ENCODE measurements around the gene ACAA1. TPM values are rescaled to one million over a fixed set of nuclear protein-coding genes. Genes with fewer than 3 reads are reported as not detected.
"Not testable (repeated sequence)": the region's sequence is repeated elsewhere in the genome, so short reads cannot be mapped to it uniquely, and the experiment has no call there.

ACAA1 gene
- total and polyA plus RNA-seq, 12 donors = 42.3 to 200 (median 106) TPM

GRCh38 chr3:38138349-38139190, 1.6 kb upstream of the ACAA1 start, which contains the start of gene MYD88:
TSS of gene MYD88 (plus strand) at chr3:38138661. CDS start at chr3:38138701, 40 bp downstream.
- intact Hi-C loops (cut with DNase I) = no loop called here
- no peak for TF ChIP-seq CTCF (IDR thresholded peaks at IDR 0.05)
- peak; percentile 25 to 65 for TF ChIP-seq POLR2A (IDR thresholded peaks at IDR 0.05)
- 0 to 2% (median 1%) methylated on average over 8 to 65 of the region's 65 CpGs for WGBS, 4 donors

GRCh38 chr3:38137615-38138348, 855 bp upstream of the ACAA1 start:
- intact Hi-C loops (cut with DNase I) = no loop called here
- peak overlapping the region; percentile 64 to 94 (median 77) for H3K4me3 ChIP-seq
- peak in 1 of 7 donors; percentile 27 for DNase-seq
- TF ChIP-seq CTCF (IDR thresholded peaks at IDR 0.05) (no peak), POLR2A (IDR thresholded peaks at IDR 0.05) (no peak)
- 12 to 24% (median 19%) methylated on average over 7 to 22 of the region's 22 CpGs for WGBS, 4 donors
- no peaks in the 10 kb centered on the region for H3K9me3 ChIP-seq (replicated peaks in 1 of 3)
- peaks cover 0 to 41% of the 10 kb centered on the region in 2 donors for H3K36me3 ChIP-seq (replicated peaks in 1 of 2)
- peak overlapping the region; percentile 88 to 97 (median 93) for H3K27ac ChIP-seq
- H3K4me1 ChIP-seq (replicated peaks in 1 of 2) = peaks cover 18 to 50% of the 10 kb centered on the region in 2 donors
- H3K27me3 ChIP-seq = no peaks in the 10 kb centered on the region

More at GRCh38 chr3:38138349-38139190, 1.6 kb upstream of the ACAA1 start, which contains the start of gene MYD88:
- no peaks in the 10 kb centered on the region for H3K9me3 ChIP-seq (replicated peaks in 1 of 3)
- H3K36me3 ChIP-seq (replicated peaks in 1 of 2) = peaks cover 0 to 33% of the 10 kb centered on the region in 2 donors
- peaks cover 18 to 44% of the 10 kb centered on the region in 2 donors for H3K4me1 ChIP-seq (replicated peaks in 1 of 2)
- H3K27ac ChIP-seq = peak within 1 kb of the TSS; percentile 88 to 97 (median 93)
- no peaks in the 10 kb centered on the region for H3K27me3 ChIP-seq
- peak; percentile 77 to 89 (median 84) for DNase-seq
- H3K4me3 ChIP-seq = peak within 1 kb of the TSS; percentile 64 to 94 (median 77)

- Histone ChIP-seq H3K9me3 (replicated peaks in 1 of 3) (no peaks in the 10 kb centered on the region), H3K27ac (peak overlapping the region; percentile 51 to 97 (median 75)), H3K27me3 (no peaks in the 10 kb centered on the region), H3K36me3 (replicated peaks in 1 of 2) (peaks cover 0 to 43% of the 10 kb centered on the region in 2 donors), H3K4me1 (replicated peaks in 1 of 2) (peaks cover 18 to 50% of the 10 kb centered on the region in 2 donors), H3K4me3 (peak overlapping the region; percentile 72 to 86 (median 79))
- 0% methylated on average over 9 to 20 of the region's 20 CpGs for WGBS, 4 donors
- intact Hi-C loops (cut with DNase I) = no loop called here
- TF ChIP-seq POLR2A (IDR thresholded peaks at IDR 0.05) (no peak), CTCF (IDR thresholded peaks at IDR 0.05) (no peak)
- DNase-seq = peak; percentile 48 to 75 (median 67)
Measured at GRCh38 chr3:38136393-38136776, 542 bp downstream of the ACAA1 start.

GRCh38 chr3:38135621-38136277, 1.2 kb downstream of the ACAA1 start:
- DNase-seq = peak in 2 of 7 donors; percentile 13 to 50
- intact Hi-C loops (cut with DNase I); H3K9me3 ChIP-seq (replicated peaks in 1 of 3); H3K27me3 ChIP-seq: not testable (repeated sequence)
- H3K4me1 ChIP-seq (replicated peaks in 1 of 2) = peaks cover 18 to 50% of the 10 kb centered on the region in 2 donors
- WGBS, 4 donors = 52 to 67% (median 57%) methylated on average over 9 to 10 of the region's 10 CpGs
- H3K27ac ChIP-seq = peak overlapping the region in 3 of 5 donors; percentile 75 to 97 (median 93)
- H3K36me3 ChIP-seq (replicated peaks in 1 of 2) = peaks cover 0 to 43% of the 10 kb centered on the region in 2 donors
- H3K4me3 ChIP-seq = peak overlapping the region in 2 of 4 donors; percentile 76 to 86

GRCh38 chr3:38134517-38135143, 2.3 kb downstream of the ACAA1 start:
- DNase-seq = peak in 1 of 7 donors; percentile 4
- H3K9me3 ChIP-seq (replicated peaks in 1 of 3); intact Hi-C loops (cut with DNase I); H3K4me3 ChIP-seq; H3K27me3 ChIP-seq; H3K27ac ChIP-seq: not testable (repeated sequence)
- Histone ChIP-seq H3K4me1 (replicated peaks in 1 of 2) (peaks cover 18 to 39% of the 10 kb centered on the region in 2 donors), H3K36me3 (replicated peaks in 1 of 2) (peaks cover 0 to 52% of the 10 kb centered on the region in 2 donors)
- 86 to 91% (median 89%) methylated on average over 10 of the region's 10 CpGs for WGBS, 4 donors
